Smooth muscle cell (in vitro differentiated cells): ENCODE results near the gene NKAIN2. TPM values are rescaled to one million over a fixed set of nuclear protein-coding genes. Genes with fewer than 3 reads are reported as not detected.
"Not testable (repeated sequence)": the region's sequence is repeated elsewhere in the genome, so short reads cannot be mapped to it uniquely, and the experiment has no call there.

ENCODE experiments used
- DNase-seq: peaks from one replicate; lab custom pipeline; 2025; ENCODE audit not compliant: unreplicated experiment; lab: John Stamatoyannopoulos, UW
- H2AFZ ChIP-seq: fragments of 200-600 bp; sonication (generic); 2 replicates; pipeline ENCODE4 v1.6.0; 2016; ENCODE audit warnings: antibody characterized with exemption, low read depth, mild to moderate bottlenecking
- H3F3A ChIP-seq: fragments of 200-600 bp; sonication (generic); 2 replicates; pipeline ENCODE4 v1.6.0; 2017; ENCODE audit warnings: antibody characterized with exemption, low read depth
- H3K27ac ChIP-seq: fragments of 200-600 bp; sonication (generic); 2 replicates; pipeline ENCODE4 v1.5.1; 2016; ENCODE audit warnings: low read depth, mild to moderate bottlenecking
- H3K27me3 ChIP-seq: fragments of 200-600 bp; sonication (generic); 2 replicates; pipeline ENCODE4 v1.6.1; 2016; ENCODE audit warnings: low read depth, mild to moderate bottlenecking
- H3K36me3 ChIP-seq: fragments of 200-600 bp; sonication (generic); 2 replicates; pipeline ENCODE4 v1.5.1; 2016; ENCODE audit warnings: low read depth
- H3K4me1 ChIP-seq: fragments of 200-600 bp; sonication (generic); 2 replicates; pipeline ENCODE4 v1.5.1; 2016; ENCODE audit warnings: low read depth
- H3K4me2 ChIP-seq: fragments of 200-600 bp; sonication (generic); 2 replicates; pipeline ENCODE4 v1.6.0; 2016; ENCODE audit warnings: mild to moderate bottlenecking
- H3K4me3 ChIP-seq: fragments of 200-600 bp; sonication (generic); 2 replicates; pipeline ENCODE4 v1.5.1; 2016; ENCODE audit warnings: mild to moderate bottlenecking
- H3K79me2 ChIP-seq: fragments of 200-600 bp; sonication (generic); 2 replicates; pipeline ENCODE4 v1.6.0; 2016; ENCODE audit warnings: low read depth, mild to moderate bottlenecking
- H3K9ac ChIP-seq: fragments of 200-600 bp; sonication (generic); 2 replicates; pipeline ENCODE4 v1.6.0; 2016; ENCODE audit warnings: low read depth
- H3K9me3 ChIP-seq: fragments of 200-600 bp; sonication (generic); replicated peaks from 2 replicates; pipeline ENCODE4 v1.5.1; 2016; ENCODE audit warnings: low read depth
- H4K20me1 ChIP-seq: fragments of 200-600 bp; sonication (generic); 2 replicates; pipeline ENCODE4 v1.6.0; 2016; ENCODE audit warnings: low read depth
- WGBS: methylation state at CpG from one replicate; pipeline ENCODE4 v1.1.7; 2016; ENCODE audit warnings: low lambda C conversion rate; 5-methylcytosine and 5-hydroxymethylcytosine counted together
- polyA plus RNA-seq: library from polyadenylated mRNA; unstranded; fragments of >200 nt; fragmentation: Nextera tagmentation; extraction: Ambion mirVana; gene quantifications from 2 replicates; pipeline ENCODE4 v1.2.1, GENCODE V29; 2016
- total RNA-seq: library from RNA; depleted of rRNA; stranded (reverse); fragments of >200 nt; gene quantifications from 2 replicates; pipeline ENCODE4 v1.2.3, GENCODE V29; 2014
- TF ChIP-seq, protein P1 (sequence below): fragments of 200-600 bp; sonication (generic); IDR thresholded peaks from 2 replicates; pipeline ENCODE4 v1.5.1; 2017; ENCODE audit warnings: borderline replicate concordance, mild to moderate bottlenecking, antibody characterized with exemption; ENCODE audit not compliant: insufficient read depth, poor library complexity, severe bottlenecking

The NKAIN2 gene
- total and polyA plus RNA-seq, 2 experiments from 2014 or later = 0.09 TPM; not detected in 1

GRCh38 chr6:124237911-124238310 is 434.2 kb downstream of the NKAIN2 start:
- Histone ChIP-seq H3K4me1 (no peaks in the 10 kb centered on the region), H3K9me3 (no peaks in the 10 kb centered on the region), H3F3A (no peaks in the 10 kb centered on the region), H3K36me3 (no peaks in the 10 kb centered on the region), H3K4me3 (no peak overlapping the region), H3K27me3 (no peaks in the 10 kb centered on the region), H3K79me2 (no peaks in the 10 kb centered on the region), H3K27ac (no peak overlapping the region), H4K20me1 (no peaks in the 10 kb centered on the region), H2AFZ (no peak overlapping the region), H3K4me2 (no peak overlapping the region), H3K9ac (no peak overlapping the region)
- TF ChIP-seq, protein P1, sequence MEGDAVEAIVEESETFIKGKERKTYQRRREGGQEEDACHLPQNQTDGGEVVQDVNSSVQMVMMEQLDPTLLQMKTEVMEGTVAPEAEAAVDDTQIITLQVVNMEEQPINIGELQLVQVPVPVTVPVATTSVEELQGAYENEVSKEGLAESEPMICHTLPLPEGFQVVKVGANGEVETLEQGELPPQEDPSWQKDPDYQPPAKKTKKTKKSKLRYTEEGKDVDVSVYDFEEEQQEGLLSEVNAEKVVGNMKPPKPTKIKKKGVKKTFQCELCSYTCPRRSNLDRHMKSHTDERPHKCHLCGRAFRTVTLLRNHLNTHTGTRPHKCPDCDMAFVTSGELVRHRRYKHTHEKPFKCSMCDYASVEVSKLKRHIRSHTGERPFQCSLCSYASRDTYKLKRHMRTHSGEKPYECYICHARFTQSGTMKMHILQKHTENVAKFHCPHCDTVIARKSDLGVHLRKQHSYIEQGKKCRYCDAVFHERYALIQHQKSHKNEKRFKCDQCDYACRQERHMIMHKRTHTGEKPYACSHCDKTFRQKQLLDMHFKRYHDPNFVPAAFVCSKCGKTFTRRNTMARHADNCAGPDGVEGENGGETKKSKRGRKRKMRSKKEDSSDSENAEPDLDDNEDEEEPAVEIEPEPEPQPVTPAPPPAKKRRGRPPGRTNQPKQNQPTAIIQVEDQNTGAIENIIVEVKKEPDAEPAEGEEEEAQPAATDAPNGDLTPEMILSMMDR = no peak
- no peak for DNase-seq
- 92% methylated on average over 3 of the region's 3 CpGs for WGBS

DNA sequence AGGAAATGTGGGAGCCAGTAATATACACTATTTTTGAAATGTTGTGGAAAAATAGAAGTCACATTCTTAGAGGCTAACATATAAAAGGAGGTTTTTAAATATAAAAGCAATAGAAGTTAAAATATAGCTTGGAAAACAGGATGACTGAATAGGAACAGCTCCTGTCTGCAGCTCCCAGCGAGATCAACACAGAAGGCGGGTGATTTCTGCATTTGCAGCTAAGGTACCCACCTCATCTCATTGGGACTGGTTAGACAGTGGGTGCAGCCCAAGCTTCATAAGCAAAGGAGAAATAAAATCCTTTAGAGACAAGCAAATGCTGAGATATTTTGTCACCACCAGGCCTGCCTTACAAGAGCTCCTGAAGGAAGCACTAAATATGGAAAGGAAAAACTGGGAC is 434.7 kb downstream of the NKAIN2 start:
- not testable (repeated sequence) for H3K79me2 ChIP-seq, H3K36me3 ChIP-seq, H3K27ac ChIP-seq, H3K4me1 ChIP-seq, H3F3A ChIP-seq, H4K20me1 ChIP-seq, DNase-seq, H3K9me3 ChIP-seq, H3K4me2 ChIP-seq, H3K27me3 ChIP-seq, H3K4me3 ChIP-seq, H2AFZ ChIP-seq, H3K9ac ChIP-seq
- WGBS = 77% methylated on average over 2 of the region's 2 CpGs

DNA sequence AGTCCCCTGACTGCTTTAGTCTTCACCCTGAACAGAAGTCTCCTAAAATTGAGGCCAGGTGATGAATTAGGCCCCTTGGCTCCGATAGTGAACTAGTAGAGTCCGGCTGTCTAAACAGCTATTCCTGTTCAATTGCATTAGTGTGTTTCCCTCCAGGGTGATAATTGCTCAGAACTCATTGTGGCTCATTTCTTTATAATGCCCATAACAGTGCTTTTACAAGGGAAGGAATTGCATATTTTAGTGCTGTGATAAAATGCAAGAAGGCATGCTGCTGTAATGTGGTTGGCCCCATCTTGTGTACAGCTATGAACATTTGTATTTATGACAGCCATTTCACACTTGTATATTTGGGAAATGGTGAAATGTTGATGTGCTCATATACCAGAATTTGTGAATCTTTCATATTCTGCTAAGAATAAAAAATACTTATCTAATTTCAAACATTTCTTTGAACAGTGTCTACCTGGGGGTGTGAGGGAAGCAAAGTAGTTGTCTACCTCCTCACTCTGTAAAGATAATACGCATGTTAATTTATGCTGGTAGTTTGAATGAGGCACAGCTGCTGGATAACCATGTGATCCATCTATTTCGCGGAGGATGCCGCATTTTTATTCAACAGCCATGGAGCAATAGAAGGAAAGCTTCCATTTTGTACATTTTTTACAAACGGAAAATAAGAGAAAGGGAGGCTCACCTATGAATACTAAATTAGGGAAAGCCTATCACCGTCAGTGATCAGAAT is 451.4 kb downstream of the NKAIN2 start:
- H3K27ac ChIP-seq = no peak overlapping the region
- no peaks in the 10 kb centered on the region for H3K79me2 ChIP-seq
- H3F3A ChIP-seq = no peaks in the 10 kb centered on the region
- no peaks in the 10 kb centered on the region for H3K27me3 ChIP-seq
- no peak overlapping the region for H3K9ac ChIP-seq
- TF ChIP-seq, protein P1 = no peak
- no peak overlapping the region for H2AFZ ChIP-seq
- no peaks in the 10 kb centered on the region for H3K36me3 ChIP-seq
- 88% methylated on average over 8 of the region's 8 CpGs for WGBS
- no peaks in the 10 kb centered on the region for H3K9me3 ChIP-seq
- H3K4me2 ChIP-seq = no peak overlapping the region
- H3K4me1 ChIP-seq = no peaks in the 10 kb centered on the region
- H4K20me1 ChIP-seq = no peaks in the 10 kb centered on the region
- no peak overlapping the region for H3K4me3 ChIP-seq
- no peak for DNase-seq

DNA sequence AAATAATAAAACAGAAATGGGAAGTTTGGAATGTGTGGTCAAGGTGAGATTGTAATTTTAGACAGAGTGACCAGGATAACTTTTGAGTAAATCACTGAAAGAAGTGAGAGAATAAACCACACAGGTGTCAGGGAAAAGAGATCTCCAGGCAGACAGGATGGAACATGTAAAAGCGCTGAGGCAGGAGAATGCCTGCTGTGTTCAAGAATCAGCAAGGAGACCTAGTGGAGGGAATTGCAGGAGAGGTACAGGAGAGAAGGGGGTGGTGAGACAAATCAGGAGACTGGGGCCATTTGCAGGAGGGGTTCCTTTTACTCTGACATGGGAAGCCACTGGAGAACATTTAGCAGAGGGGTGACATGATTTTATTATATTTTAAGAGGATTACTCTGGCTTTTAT is 456.7 kb downstream of the NKAIN2 start:
- no peaks in the 10 kb centered on the region for H4K20me1 ChIP-seq
- no peak overlapping the region for H3K4me2 ChIP-seq
- H3K9me3 ChIP-seq = no peaks in the 10 kb centered on the region
- H3K4me3 ChIP-seq = no peak overlapping the region
- no peaks in the 10 kb centered on the region for H3K36me3 ChIP-seq
- no peak overlapping the region for H2AFZ ChIP-seq
- no peak overlapping the region for H3K9ac ChIP-seq
- TF ChIP-seq, protein P1 = no peak
- no peaks in the 10 kb centered on the region for H3K27me3 ChIP-seq
- no peak for DNase-seq
- WGBS = 75% methylated on average over 1 of the region's 1 CpG
- H3K27ac ChIP-seq = no peak overlapping the region
- no peaks in the 10 kb centered on the region for H3F3A ChIP-seq
- no peaks in the 10 kb centered on the region for H3K79me2 ChIP-seq
- H3K4me1 ChIP-seq = no peaks in the 10 kb centered on the region
